GM19395 (cell line): ENCODE results near the gene AHDC1.
A peak's percentile ranks its signal among the peaks of the same experiment; 100 is the strongest.

Source experiments
- ATAC-seq: cut with Tn5 transposase; IDR thresholded peaks from one replicate; pipeline ENCODE4 v1.9.1; 2021; ENCODE audit warnings: mild to moderate bottlenecking, moderate library complexity; ENCODE audit not compliant: unreplicated experiment

Gene AHDC1

GRCh38 chr1:27491748-27492700 is 111.9 kb downstream of the AHDC1 start:
- no peak for ATAC-seq

DNA sequence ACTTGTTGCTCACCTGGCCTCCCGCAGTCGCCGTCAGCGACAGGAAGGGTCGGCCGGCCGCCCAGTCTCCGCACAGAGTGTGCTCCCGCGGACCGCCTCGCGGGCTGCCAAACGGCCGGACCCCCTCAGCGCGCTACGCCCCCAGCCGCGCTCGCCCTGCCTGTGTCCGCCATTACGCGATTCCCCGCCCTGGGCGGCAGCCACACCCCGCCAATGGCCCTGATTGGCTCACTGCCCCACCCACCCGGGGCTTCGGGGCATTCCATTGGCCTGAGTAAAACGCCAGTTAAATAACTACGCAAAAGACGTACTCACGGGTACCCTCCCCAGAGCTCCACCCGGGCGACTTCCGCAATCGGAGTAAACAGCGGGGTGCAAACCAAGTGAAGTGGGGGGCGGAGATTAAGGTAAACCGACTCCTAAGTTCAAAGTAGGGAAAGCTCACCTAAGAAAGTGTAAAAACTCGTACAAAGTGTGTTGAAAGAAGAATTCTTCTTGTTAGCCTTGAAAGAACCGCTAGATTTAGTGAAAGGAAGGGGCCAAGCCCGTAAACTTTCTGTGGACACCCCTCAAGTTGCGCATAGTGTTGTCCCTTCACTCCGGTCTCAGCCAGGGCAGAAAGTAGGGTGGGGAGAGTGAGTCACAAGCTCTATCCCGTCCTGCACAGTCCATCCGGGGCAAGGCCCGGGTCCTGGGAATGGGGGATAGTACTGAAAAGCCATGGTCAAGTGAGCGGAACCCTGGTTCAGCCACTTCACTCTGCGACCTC is 113.8 kb downstream of the AHDC1 start, which contains the start of gene WASF2:
Gene WASF2 (minus strand): TSS at position 195 of the 769 bp plus-strand sequence. CDS start 61,277 bp downstream, outside the sequence.
- peak; percentile 86 for ATAC-seq

DNA sequence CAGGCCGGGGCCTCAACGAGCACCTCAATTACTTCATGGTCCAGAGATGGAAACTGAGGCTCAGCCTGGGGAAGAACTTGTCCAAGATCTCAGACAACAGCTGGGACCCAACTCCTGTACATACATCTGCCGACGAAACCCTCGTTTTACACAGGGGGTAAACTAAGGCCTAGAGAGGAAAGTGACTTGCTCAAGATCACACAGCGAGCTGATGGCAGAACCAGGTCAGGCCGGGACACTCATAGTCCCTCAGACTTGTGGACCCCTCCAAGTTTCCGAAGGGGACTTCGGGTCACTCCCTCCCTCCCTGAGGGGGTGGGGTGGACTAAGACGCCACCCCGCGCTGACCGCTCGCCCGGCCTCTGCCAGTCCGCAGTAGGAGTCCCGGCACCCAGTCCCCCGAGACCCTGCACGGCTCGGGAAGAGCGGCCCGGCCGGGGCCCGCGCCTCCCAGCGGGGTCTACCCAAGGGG is 114.4 kb downstream of the AHDC1 start:
- ATAC-seq = peak; percentile 39

GRCh38 chr1:27487966-27488884 is 115.7 kb downstream of the AHDC1 start:
- ATAC-seq = no peak

DNA sequence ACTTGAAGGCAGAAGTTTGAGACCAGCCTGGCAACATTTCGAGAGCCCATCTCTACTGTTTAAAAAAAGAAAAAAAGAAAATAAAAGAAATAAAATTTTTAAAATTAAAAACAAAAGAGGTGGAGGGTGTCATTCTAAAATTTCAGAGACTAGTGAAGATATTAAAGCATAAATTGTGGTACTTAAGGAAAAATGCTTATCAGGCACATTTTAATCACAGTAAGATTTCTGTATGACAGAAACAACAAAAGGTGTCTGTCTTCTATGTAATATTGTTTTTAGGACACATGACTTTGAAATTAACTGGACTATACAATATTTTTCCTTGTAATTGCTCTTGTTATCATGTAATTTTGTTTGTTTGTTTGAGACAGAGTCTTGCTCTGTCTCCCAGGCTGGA is 118.6 kb downstream of the AHDC1 start:
- no peak for ATAC-seq
